ENCODE measurements around the gene MC3R.

Gene MC3R

DNA sequence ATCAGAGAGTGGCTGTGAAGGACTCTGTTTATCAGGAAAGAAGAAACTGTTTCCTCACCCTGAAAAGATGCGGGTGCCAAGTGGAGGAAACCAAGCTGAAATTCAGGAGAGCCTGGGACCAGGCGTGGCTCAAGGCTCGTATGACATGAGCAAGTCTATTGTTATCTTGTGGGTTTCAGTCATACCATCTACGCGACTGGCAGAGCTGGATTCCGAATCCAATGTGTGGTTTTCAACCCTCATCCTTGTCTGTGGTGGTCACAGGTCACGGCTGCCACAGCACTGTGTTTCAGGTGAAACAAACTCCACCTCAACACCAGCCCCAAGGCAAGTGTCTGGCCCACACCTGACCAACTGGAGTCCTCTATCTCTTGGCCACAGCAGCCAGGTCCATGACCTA, 9.1 kb downstream of the MC3R start:
- no peak for DNase-seq

DNA sequence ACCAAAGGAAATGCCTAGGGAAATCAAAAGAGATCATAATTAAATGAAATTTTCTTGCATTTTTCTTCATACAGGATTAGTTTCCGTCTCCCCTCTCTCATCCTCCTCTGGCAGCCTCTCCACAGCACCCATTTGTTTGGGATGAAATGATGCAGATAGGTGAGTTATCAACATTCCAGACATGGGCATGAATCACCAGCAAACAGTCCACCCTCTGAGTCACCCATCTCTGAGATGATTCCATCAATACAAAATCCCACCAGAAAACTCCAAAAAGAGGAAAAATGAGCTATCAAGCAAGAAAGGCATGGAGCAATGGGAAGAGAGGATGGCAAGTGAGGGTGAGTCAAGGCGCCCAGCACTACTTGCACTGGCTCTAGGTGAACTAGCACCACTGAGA, 11.4 kb downstream of the MC3R start:
- no peak for DNase-seq

DNA sequence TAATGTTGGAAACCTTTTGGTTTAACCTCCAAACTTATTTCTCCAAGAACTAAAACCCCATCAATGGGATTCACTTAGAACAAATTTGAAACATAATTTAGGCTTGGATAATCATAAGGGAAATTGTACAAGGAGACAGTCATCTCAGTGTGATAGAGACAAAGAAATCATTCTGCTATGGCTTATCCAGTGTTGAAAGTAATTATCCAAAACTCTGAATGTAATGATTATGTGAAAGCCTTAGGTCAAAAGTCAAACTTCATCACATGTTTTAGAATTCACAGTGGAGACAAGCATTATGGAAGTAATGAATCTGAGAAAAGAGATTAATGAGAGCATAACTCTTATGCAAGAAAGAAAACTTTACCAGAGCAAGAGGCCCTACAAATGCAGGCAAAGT, 20.0 kb downstream of the MC3R start:
- DNase-seq: no peak

DNA sequence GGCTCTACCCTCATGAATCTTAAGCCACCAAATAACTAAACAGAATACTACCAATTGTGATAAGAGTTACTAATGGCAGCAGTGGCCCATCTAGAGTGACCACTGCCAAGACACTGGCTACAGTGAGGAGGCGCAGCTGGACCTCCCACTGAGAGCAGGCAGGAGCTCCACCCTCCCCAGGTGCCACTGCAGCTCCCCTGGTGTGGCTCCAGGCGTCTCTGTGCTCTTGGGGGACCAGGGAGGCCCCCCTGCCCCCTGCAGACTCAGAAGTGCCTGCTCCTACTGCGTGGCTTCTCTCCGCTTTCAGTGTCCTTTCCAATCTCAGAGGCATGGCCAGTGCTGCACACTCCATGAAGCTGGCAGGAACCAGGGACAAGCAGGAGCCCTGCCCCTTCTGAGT, 23.4 kb downstream of the MC3R start:
- DNase-seq: no peak

DNA sequence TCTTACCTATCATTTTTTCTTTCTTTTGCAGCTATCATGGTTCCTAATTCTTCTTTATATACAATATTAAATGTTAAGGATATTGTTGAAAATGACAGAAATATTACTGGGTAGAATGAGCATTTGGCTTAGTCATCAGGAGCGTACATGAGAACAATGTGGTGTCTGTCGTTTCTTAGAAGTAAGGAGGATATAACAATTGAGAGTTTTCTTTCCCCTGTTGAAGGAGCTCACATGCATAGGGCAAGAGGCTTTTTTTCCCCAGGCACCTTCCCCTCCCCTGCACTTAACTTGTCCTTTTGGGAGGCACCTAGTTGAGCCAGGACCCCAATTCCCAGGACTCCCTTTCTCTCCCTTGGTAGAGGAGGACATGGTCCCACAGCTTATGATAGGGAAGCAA, 25.0 kb downstream of the MC3R start:
- DNase-seq: no peak

DNA sequence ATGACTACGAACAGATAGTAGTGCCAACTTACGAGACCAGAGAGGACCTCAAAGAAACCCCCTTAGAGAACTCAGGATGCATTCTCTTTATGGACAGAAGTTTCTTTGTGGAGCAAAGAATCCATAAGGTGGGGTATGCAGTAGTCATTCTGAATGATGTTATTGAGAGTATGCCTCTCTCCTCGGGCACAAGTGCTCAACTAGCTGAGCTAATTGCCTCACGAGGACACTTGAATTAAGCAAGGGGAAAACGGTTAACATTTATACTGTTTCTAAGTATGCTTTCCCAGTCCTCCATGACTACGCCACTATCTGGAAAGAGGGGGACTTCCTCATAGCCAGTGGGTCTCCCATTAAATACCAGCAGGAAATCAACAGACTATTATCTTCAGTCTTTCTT, 25.6 kb downstream of the MC3R start:
- DNase-seq: no peak

DNA sequence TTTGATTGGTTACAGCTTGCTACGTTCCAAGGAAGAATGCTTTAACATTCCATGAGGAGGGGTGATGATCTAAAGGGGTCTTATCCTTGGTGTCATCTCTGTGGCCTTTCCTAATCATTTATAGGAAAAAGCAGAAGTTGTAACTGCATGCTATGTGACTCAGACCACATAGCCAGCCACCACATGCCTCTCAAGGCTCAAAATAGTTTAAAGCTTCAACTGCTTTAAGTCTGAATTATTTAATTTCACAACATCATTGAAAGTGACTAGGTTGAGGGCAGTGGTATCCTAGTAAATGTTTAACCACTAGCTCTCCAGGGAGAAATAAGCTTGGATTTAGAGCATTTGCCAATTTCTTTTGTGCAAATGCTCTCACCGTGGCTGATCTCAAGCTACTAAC, 29.7 kb downstream of the MC3R start:
- no peak for DNase-seq

DNA sequence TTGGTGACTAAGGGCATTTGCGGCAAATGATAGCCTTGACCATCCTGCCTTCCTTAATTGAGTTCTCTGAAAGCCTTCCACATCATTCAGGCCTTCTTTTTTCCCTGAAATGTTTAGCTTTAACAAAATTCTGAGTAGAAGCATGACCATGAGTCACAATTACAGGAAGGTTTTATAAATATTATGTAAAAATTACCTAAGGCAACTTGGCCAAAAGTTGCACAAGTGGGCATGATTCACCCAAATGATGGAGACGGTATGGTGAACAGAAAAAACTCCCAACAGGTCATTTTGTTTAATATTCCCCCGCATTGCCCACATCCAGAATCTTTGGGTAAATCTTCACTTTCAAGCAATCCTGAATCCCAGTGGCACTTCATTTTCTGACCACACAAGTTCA, 37.0 kb downstream of the MC3R start:
- no peak for DNase-seq

DNA sequence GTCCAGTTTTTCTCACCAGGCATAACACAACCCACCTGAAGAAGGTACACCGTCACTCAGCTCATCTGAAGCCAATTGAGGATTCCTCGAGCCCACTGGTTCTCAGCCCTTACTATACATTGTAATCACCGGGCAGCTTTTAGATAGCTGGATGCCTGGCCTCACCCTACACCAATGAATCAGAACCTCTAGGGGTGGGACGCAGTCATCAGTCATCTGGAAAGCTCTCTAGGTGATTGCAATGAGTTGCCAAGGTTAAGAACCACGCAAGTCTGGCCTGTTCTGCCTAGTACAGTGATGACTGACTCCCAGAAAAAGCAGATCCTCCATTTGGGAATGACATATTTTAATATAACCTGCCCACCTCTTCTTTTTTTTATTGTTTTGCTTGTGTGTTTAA, 41.1 kb downstream of the MC3R start:
- no peak for DNase-seq

DNA sequence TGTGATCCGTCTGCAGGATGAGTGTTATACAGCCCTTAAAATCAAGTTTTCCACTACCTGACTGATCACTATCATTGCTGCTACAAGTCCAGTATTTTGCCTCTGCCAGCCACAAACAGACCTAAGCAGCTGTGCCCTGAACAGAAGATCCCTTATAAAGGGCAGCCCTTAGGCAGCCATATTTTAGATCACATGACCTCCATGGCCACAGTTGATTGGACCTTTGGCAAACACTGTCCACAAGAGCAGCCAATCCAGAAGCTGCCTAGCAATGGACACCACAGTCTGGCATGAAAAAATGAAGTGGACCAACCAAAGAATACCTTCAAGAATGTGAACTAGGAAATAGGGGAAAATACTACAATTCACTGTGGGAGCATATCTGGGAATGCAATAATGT, 50.8 kb downstream of the MC3R start:
- no peak for DNase-seq
